Thymus (tissue), 11 donors: ENCODE data around the gene GLI3. TPM values are rescaled to one million over a fixed set of nuclear protein-coding genes. Genes with fewer than 3 reads are reported as not detected.

Source experiments
- DNase-seq, 9 donors: peaks; one replicate each; pipeline ENCODE4 v3.0.0-alpha.2; 2013; ENCODE audit warnings: low spot score in 9 of 9, low read depth in 6 of 9, missing footprints in 1 of 9
- H3K27ac ChIP-seq, 2 donors: one replicate each; pipeline ENCODE4 v1.5.1; 2013; ENCODE audit warnings: control low read depth in 1 of 2, low read depth in 1 of 2, low read length in 1 of 2, mild to moderate bottlenecking in 1 of 2, moderate library complexity in 1 of 2
- H3K27me3 ChIP-seq, 2 donors: one replicate each; pipeline ENCODE4 v1.5.1; 2013; ENCODE audit warnings: low read length in 1 of 2; ENCODE audit not compliant: control insufficient read depth in 2 of 2, insufficient read depth in 1 of 2
- H3K36me3 ChIP-seq, 2 donors: one replicate each; pipeline ENCODE4 v1.5.1; 2013; ENCODE audit warnings: low read length in 1 of 2, mild to moderate bottlenecking in 1 of 2, moderate library complexity in 1 of 2; ENCODE audit not compliant: control insufficient read depth in 2 of 2, insufficient read depth in 2 of 2
- H3K4me1 ChIP-seq, 2 donors: one replicate each; pipeline ENCODE4 v1.5.1; 2013; ENCODE audit warnings: low read length in 2 of 2; ENCODE audit not compliant: control insufficient read depth in 2 of 2, insufficient read depth in 2 of 2
- H3K4me3 ChIP-seq, 2 donors: one replicate each; pipeline ENCODE4 v1.5.1; 2013; ENCODE audit warnings: low read length in 2 of 2, control low read depth in 1 of 2, mild to moderate bottlenecking in 1 of 2
- H3K9me3 ChIP-seq, 2 donors: one replicate each; pipeline ENCODE4 v1.5.1; 2013; ENCODE audit warnings: low read length in 1 of 2, mild to moderate bottlenecking in 1 of 2; ENCODE audit not compliant: control insufficient read depth in 2 of 2, insufficient read depth in 1 of 2
- WGBS: extraction: QIAGEN DNeasy Blood & Tissue Kit; methylation state at CpG from one replicate; pipeline ENCODE4 v1.1.7; 2013; 5-methylcytosine and 5-hydroxymethylcytosine counted together
- polyA plus RNA-seq: library from polyadenylated mRNA; stranded (reverse); fragments of 200-250 nt; gene quantifications from one replicate; pipeline ENCODE4 v1.2.3, GENCODE V29; 2013
- total RNA-seq: library from RNA; stranded (reverse); fragments of 120-200 nt; gene quantifications from one replicate; pipeline ENCODE4 v1.2.4, GENCODE V29; 2013
- donor health status: healthy.

GLI3 gene
- total and polyA plus RNA-seq, 2 donors, result 3.1 to 3.2 TPM

DNA sequence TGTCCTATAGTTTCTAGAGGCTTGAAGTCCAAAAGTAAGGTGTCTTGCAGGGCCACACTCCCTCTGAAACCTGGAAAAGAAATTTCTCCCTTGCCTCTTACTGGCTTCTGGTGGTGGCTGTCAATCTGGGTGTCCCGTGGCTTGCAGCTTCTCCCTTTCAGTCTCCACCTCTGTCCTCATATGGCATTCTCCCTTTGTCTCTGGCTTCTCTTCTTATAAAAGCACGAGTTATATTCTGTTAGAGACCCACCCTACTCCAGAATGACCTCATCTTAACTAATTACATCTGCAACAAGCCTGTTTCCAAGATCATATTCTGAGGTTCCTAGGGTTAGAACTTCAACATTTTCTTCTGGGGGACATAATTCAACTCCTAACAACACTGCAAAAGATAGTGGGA, 3.4 kb upstream of the GLI3 start:
- Histone ChIP-seq H3K27me3 (peaks cover 38 to 56% of the 10 kb centered on the region in 2 donors), H3K4me3 (no peak overlapping the region), H3K27ac (no peak overlapping the region), H3K4me1 (peaks cover 4 to 5% of the 10 kb centered on the region in 2 donors), H3K9me3 (no peaks in the 10 kb centered on the region), H3K36me3 (no peaks in the 10 kb centered on the region)
- WGBS, result 67% methylated on average over 2 of the region's 2 CpGs
- DNase-seq, result no peak

DNA sequence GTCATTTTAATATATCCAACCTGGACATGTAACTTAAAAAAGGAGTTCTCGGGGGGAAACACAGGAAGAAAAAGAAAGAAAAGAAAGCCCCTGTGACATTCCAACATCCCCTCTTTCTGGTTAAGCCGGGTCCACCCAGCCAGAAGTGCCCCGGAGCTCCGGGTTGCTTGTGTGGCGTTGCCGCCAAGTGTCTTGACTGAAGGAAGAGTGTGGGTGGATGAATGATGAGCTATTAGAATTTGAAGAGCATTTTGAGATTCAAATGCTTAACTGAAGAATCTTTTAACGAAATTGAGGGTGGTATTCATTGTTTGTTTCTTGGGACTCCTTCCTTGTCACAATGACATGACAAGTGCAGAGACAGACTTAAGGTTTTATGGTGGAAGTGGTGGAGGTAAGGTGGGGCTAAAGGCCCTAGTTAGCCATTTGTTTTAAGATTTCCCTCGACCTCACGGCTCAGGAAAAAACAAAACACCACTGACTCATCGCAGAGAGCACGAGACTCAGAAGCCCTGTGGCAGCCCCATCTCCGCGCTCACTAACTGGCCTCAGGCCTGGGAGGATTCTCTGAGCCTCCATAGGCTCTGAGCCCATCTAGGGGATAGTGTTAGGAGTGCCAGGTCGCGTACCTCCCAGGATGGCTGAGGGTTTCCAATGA, 1.8 kb upstream of the GLI3 start:
- no peaks in the 10 kb centered on the region for H3K9me3 ChIP-seq
- H3K4me1 ChIP-seq, result peaks cover 4 to 5% of the 10 kb centered on the region in 2 donors
- peaks cover 46 to 71% of the 10 kb centered on the region in 2 donors for H3K27me3 ChIP-seq
- 53% methylated on average over 15 of the region's 15 CpGs for WGBS
- H3K4me3 ChIP-seq, result no peak overlapping the region
- no peak for DNase-seq
- H3K36me3 ChIP-seq, result no peaks in the 10 kb centered on the region
- H3K27ac ChIP-seq, result peak overlapping the region in 1 of 2 donors; percentile 18

DNA sequence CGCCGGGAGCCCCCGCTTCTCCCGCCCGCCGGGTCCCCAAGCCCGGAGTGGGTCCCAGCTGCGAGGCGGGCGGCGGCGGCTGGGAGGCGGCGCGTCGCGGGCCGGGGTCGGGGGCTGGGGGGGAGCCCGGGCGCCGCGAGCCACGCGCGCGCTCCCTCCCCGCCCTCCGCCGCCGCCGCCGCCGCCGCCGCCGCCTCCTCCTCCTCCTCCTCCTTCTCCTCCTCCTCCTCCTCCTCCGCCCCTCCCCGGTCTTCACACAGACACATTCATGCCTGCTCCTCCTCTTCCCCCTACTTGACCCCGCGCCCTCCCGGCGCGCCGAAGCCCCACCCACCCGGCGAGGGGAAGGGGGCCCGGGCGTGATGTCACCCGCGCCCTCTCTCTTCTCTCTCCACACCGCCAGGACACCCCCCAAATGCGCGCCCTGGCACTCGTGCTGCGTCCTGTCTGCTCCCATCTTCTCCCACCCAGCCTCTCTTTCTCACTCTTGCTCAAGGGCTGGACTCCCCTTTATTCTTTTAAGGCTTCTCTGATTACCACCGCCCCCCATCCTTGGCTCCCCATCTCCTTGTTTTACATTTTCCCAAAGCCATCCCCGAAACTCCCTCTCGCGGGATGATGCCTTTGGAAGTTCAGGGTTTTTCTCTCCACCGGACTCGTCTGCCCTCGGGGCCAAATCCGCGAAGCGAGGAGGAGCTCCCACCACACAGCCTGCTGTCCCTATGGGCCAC, 967 bp upstream of the GLI3 start:
- WGBS, result 2% methylated on average over 62 of the region's 66 CpGs
- Histone ChIP-seq H3K9me3 (no peaks in the 10 kb centered on the region), H3K4me3 (peak overlapping the region; percentile 47 to 58), H3K4me1 (peaks cover 4 to 5% of the 10 kb centered on the region in 2 donors), H3K36me3 (no peaks in the 10 kb centered on the region), H3K27me3 (peaks cover 46 to 78% of the 10 kb centered on the region in 2 donors), H3K27ac (peak overlapping the region; percentile 83)
- DNase-seq, result peak in 2 of 9 donors; percentile 25 to 28

DNA sequence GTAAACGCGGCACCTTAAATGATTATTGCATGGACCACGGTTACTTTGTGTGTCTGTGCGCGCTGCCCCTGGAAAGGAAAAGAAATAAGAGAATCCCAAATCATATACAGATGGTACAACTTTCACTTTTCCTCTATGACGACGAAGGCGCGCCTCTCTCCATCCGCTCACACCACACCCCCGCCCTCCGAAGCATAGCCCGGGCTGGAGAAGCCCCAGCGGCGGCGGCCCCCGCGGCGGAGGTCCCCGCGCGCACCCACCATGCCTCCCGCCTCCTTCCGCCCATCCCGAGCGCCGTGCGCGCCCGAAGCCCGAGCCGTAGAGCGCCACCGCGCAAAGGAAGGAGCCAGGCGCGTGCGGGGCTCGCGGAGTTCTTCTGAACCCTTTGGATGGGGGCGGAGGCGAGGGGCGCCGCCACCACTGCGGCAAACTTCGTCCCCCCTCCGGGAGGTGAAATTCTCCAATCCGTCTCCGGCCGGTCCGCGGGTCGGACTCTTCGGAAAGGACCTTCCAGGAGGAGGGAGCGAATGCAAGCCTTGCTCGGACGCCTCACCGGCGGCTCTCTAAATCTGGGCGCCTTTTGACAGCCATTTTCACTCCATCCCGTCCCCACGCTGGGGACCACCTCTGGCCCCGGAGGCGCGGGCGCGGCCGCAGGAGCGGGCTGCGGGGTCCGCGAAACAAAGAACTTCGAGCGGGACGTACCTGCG, 588 bp downstream of the GLI3 start:
- Histone ChIP-seq H3K4me3 (peak overlapping the region; percentile 45 to 58), H3K4me1 (peaks cover 4 to 5% of the 10 kb centered on the region in 2 donors), H3K36me3 (no peaks in the 10 kb centered on the region), H3K27me3 (peaks cover 48 to 86% of the 10 kb centered on the region in 2 donors), H3K9me3 (no peaks in the 10 kb centered on the region), H3K27ac (peak overlapping the region; percentile 69 to 84)
- under 1% methylated on average over 76 of the region's 76 CpGs for WGBS
- DNase-seq, result peak in 1 of 9 donors; percentile 20

DNA sequence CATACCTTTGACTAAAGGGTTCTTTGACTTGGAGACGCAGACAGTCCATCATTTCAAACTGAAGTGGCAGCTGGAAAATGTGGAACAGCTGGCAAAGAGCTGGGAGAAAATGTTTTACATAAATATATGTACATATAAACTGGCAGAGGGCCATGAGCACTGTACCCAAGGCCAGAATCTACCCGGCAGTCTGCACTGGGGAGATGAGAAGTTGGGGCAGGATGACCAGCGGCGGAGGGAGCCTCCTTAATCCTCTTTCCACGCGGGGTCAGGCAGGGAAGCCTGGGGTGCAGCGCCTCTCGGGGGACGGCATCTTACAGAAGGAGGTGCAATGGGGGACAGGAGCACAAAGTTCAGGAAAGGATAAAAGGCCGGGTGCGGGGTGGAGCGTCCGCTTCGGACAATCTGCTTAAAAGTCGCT, 1.3 kb downstream of the GLI3 start:
- peaks cover 4 to 5% of the 10 kb centered on the region in 2 donors for H3K4me1 ChIP-seq

DNA sequence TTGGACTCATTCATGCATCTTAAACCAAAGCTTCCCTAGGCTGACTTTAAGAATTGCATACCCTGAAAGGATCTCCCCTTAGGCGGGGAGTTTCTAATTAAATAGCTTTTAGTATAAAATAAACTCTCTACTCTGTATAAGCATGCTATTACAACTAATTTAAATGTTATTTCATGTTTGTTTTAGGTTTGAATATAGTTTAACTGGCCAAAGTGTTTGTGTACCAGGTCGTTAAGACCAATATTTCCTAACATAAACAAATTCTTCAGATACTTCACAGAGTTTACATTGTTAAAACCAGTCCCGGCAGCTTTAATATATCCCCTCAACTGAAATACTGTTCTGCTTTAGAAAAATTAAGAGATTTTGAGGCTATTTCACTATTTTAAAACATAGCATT, 2.3 kb downstream of the GLI3 start:
- Histone ChIP-seq H3K27ac (no peak overlapping the region), H3K4me3 (no peak overlapping the region), H3K9me3 (no peaks in the 10 kb centered on the region), H3K36me3 (no peaks in the 10 kb centered on the region), H3K4me1 (peaks cover 4 to 5% of the 10 kb centered on the region in 2 donors), H3K27me3 (peaks cover 47 to 81% of the 10 kb centered on the region in 2 donors)
- no peak for DNase-seq
- 61% methylated on average over 3 of the region's 3 CpGs for WGBS

More for the DNA sequence above, 1.3 kb downstream of the GLI3 start:
- 7% methylated on average over 15 of the region's 15 CpGs for WGBS
- Histone ChIP-seq H3K36me3 (no peaks in the 10 kb centered on the region), H3K9me3 (no peaks in the 10 kb centered on the region), H3K4me3 (peak overlapping the region; percentile 45 to 58), H3K27ac (peak overlapping the region in 1 of 2 donors; percentile 55), H3K27me3 (peaks cover 48 to 82% of the 10 kb centered on the region in 2 donors)
- DNase-seq, result no peak

DNA sequence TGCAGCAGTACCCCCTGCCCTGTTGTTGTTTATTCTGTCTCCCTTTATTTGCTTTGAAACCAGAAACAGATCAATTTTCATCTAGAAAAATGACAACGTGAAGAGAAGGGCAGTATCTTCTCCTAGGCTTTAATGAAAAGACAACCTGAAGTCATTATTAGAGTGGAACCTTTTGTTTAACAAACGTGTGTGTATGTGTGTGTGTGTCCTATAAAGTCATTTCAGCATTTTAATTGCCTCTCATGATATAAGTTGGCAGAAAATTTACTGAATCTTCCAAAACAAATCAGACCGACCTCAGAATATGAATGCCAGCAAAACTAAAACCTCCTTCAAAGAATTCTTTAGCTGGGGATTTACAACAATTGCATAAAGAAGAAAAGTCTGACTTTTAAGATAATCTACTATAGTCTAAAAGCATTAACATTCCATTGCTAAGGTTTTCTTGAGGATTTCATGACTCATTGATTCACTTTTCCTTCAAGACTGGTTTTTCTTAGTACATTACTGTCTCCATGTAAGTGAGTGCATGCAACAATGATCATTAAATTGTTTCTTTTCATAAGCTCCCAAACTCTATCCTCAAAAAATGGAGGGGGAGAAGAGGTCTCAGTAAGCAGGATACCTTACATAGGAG, 3.2 kb downstream of the GLI3 start:
- 62% methylated on average over 3 of the region's 3 CpGs for WGBS
- Histone ChIP-seq H3K4me3 (no peak overlapping the region), H3K27ac (no peak overlapping the region), H3K27me3 (peaks cover 44 to 81% of the 10 kb centered on the region in 2 donors), H3K36me3 (no peaks in the 10 kb centered on the region), H3K4me1 (peaks cover 4 to 5% of the 10 kb centered on the region in 2 donors), H3K9me3 (no peaks in the 10 kb centered on the region)
- no peak for DNase-seq

DNA sequence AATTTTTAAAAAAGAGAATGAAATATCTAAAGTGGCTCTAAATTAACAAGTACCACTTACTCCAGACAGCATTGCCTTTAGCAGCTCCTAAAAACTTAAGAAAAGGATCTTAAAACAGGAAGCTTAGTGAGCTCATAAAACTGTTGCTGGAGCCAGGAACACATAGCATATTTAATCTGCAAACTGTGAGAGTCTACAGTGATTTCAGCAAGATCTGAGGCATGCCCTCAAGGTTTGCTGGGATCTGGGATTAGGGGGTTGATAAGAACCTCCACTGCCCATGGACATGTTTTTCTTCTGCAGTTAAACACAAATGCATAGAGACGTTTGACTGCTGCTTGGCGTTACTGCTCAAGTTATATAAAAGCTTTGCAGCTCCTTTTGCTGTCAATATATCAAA, 3.8 kb downstream of the GLI3 start:
- peak overlapping the region in 1 of 2 donors; percentile 10 for H3K27ac ChIP-seq
- no peak overlapping the region for H3K4me3 ChIP-seq
- peaks cover 4 to 10% of the 10 kb centered on the region in 2 donors for H3K4me1 ChIP-seq
- no peak for DNase-seq
- H3K9me3 ChIP-seq, result no peaks in the 10 kb centered on the region
- WGBS, result 55% methylated on average over 2 of the region's 2 CpGs
- no peaks in the 10 kb centered on the region for H3K36me3 ChIP-seq
- H3K27me3 ChIP-seq, result peaks cover 43 to 81% of the 10 kb centered on the region in 2 donors
